Fibroblast of skin of left biceps (primary cell): ENCODE data around the gene DNASE1L3.
"Not testable (repeated sequence)": the region's sequence is repeated elsewhere in the genome, so short reads cannot be mapped to it uniquely, and the experiment has no call there.

ENCODE experiments used
- DNase-seq, 2 experiments: peaks; one replicate each; pipeline ENCODE4 v3.0.0-alpha.2; 2013; ENCODE audit warnings: low read depth in 2 of 2

The DNASE1L3 gene

DNA sequence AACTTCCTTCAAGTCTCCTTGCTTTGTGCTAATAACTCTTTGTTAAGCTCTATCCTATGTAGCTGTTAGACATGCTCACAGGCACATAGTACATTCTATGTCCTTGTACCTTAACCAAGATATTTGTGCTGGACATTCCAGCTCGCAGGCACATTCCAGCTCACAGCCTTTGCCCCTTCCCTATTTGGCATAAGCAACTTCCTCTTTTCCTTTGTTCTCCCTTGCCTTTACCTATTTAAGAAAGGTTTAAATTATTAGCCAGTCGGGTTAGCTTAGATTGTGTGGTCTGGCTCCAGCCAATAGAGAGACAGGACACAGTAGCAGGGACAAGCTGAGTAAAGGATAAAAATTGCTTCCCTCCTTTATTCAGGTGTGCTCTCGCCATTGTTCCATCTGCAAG is 9.3 kb downstream of the DNASE1L3 start:
- not testable (repeated sequence) for DNase-seq

DNA sequence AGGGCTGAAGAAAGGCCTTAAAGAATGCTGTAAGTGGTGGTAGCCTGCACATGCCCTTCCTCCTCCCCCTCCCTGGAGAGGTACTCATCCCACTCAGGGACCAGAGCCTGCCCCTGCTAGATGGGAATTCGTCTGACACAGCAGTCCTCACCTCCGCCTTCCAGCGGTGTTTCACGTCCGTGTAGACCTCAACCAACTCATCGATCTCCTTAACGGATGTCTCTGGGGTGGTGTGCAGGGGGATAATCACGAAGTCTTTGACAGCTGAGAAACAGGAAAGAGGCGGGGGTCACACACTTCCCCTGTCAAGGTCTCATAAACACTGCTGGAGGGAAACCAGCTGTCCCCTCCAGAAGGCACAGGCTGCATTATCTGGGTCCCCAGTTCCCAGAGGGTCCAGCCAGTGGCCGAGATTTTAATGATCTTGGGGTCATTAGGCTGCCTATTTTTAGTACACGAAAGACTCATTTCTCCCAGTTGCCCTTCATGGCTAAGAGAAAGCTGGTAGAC is 9.9 kb downstream of the DNASE1L3 start:
- no peak for DNase-seq

DNA sequence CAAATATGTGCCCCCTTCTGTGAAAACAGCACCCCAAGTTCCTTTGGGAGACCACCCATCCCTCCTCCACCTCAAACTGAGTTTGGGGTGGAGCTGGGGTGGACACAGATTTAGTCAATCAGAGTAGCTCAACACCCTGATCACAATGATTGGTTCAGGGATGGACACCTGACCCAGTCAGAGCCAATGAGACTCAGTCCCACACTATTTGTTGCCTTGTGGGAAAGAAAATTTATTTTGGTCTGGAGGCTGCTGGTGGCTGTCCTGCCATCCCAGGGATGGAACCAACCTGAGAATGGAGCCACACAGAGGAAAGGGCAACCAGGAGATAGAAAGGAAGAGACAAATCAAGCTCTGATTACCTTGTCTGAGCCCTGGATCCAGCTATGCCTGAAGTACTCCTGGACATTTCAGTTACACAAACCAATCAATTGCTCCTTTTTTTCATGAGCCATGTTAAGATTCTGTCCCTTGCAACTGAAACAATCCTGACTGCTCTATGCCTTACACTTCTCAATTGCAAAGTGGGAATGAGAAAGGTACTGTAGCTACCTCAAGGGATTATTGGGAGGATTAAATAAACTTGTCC is 10.6 kb downstream of the DNASE1L3 start:
- DNase-seq: no peak

DNA sequence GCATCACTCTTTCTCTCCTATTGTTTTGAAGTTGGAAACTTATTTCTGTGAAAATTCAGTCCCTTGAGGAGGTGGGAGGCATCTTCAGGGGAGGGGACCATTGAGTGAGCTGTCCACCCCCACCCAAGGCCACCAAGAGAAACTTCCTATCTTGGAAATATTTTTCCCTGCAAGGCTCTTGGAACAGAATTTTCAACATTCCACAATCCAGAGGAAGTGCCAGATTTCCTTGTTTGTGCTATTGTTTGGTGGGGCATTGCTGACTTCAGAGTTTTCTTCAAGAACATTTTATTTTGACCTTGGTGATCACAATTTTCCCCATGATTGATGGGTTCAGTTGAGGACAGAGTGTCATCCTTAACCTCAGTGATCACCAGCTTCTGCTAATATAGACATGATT is 12.0 kb downstream of the DNASE1L3 start:
- DNase-seq: no peak

DNA sequence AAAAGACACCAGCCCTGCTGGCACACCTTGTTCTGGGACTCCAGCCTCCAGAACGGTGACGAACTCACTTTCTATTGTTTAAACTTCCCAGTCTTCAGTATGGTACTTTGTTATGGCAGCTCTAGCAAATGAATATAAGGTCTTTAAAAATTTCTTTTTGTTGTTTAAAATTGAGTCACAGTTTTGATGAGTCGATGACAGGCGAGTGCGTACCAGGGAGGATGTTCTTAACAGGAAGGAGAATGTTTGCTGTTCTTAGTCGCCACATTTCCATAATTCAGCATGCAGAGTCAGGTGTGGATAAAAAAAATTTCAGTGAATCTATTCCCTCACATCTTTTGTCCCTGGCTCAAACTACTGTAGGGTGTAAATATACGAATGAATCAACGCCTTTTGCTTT is 12.4 kb downstream of the DNASE1L3 start:
- no peak for DNase-seq

DNA sequence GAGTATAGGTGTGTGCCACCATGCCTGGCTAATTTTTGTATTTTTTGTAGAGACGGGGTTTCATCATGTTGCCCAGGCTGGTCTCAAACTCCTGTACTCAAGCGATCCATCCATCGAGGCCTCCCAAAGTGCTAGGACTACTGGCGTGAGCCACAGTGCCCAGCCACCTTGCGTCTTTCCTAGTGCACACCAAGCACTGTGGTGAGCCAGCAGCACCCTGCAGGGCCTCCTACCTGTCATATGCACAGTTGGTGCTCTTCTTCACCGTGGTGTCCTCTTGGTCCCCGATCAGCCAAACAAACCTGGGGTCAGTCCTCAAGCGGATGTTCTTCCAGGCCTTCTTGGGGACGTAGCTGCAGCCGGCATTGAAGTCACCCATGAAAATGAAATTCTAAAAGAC is 13.2 kb downstream of the DNASE1L3 start:
- no peak for DNase-seq

DNA sequence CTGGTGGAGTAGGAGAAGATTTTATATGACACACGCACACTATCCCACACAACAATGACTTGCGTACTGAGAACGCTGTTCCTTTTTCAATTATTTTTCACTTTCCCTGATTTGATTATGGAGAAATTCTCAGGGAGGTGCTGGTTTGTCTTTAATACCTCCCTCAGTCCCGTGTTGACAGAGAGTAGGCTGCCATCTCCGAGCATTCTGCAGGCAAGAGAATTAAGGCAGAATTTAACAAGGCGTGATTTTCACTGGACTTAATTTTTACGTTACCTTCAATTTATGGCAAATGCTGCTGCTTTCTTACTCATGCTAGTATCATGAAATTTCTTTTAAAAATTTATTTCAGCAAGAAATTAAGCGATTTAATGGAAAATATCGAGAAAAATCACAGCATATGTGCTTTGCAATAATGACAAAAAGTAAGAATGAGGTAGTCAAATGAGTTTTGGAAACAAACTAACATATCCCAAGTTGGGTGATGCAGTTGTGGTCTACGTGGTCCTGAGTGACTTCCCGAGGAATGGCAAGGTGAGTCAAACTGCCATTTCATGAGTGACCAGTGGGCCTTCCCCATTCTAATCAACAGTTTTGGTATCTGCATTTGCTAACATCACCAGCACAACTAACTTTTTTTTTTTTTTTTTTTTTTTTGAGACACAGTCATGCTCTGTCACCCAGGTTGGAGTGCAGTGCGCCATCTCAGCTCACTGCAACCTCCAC is 16.9 kb downstream of the DNASE1L3 start:
- DNase-seq: no peak

DNA sequence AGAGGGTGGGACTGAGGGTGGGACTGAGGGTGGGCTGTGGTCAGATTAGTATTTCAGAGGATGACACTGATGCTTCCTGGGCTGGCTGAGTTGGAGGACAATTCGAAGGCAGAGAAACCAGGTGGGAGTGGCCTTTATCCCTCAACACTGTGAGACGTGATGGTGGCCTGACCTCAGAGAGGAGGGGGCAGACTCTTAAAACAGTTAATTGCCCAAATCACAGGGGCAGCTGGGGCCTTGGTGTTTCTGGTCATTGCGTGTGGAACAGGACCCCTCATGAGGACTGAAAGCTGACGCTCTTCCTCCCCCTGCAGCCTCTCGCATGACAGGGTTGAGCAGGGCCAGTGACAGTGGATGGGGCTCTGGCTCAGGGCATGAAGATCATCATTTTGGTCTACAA is 18.7 kb downstream of the DNASE1L3 start:
- DNase-seq: no peak

DNA sequence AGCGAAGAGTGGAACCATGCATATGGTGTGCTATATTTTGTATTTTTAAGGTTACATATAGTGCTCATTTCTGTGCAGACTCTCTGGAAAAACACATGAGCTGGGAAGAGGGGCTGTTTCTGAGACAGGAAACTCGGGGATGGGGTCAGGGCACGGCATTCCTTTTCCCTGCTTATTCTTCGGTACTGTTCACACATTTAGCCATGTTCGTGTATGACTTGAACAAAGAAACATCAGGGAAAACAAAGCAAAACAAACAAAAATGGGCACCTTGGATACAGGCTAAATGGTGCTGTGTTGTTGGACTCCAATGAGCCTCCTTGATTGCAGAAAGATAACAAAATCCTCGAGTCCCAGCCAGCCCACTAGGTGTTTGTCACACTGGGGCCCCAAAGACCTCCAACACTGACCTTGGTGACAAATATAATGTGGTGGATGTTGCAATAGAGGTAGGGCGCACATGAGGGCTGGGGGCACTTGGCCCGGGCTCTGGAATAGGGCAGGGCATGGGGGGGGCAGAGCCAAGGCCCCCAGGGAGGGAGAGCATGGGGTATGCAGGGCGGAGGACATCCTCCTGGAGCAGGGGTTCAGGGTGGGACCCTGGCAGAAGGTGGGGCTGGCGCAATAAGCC is 19.3 kb downstream of the DNASE1L3 start:
- no peak for DNase-seq

DNA sequence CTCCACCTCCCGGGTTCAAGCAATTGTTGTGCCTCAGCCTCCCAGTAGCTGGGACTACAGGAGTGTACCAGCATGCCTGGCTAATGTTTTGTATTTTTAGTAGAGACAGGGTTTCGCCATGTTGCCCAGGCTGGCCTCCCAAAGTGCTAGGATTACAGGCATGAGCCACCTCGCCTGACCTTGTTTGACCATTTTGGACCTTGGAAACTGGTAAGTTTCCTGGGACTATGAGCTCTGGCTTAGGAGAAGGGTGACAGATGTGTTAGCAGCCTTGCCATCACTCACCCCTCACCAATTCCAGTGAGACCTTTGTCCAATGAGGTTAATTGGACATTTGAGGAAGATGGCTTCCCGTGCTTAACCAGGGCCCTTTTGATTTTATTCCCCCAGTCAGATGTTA is 19.9 kb downstream of the DNASE1L3 start:
- DNase-seq: no peak

DNA sequence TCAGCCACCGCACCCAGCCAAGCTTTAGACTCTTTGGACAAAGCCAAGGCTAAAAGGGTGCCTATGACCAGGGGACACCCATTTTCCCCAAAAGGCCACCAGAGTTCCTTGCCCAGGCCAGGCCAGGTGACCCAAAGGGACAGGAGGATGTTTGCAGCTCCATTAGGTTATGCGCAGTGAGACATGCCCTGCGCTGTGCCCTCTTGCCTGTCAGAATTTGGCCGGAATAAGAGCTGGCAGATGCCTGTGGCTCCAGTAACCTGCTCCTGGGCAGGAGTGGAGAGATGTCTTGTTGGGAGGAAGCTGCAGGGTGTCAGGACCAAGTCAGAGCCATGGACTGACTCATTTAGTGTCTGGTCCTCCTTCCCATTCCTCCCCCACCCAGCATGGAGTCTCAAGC is 20.5 kb downstream of the DNASE1L3 start:
- no peak for DNase-seq

DNA sequence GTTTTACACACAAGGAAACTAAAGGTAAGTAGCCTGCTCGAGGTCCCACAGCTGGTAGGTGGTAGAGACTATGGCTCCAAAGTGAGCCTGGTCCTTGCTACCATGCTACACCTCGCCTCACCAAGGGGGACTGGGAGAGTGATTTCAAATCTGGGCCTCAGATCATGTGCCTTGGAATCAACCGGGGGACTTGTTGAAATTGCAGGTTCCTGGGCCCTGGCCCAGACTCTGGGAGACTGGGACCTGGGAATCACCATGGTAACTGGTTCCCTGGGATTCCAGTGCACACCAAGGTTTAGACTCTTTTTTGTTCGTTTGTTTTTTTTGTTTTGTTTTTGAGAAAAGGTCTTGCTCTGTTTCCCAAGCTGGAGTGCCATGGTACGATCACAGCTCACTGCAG is 21.1 kb downstream of the DNASE1L3 start:
- DNase-seq: no peak

DNA sequence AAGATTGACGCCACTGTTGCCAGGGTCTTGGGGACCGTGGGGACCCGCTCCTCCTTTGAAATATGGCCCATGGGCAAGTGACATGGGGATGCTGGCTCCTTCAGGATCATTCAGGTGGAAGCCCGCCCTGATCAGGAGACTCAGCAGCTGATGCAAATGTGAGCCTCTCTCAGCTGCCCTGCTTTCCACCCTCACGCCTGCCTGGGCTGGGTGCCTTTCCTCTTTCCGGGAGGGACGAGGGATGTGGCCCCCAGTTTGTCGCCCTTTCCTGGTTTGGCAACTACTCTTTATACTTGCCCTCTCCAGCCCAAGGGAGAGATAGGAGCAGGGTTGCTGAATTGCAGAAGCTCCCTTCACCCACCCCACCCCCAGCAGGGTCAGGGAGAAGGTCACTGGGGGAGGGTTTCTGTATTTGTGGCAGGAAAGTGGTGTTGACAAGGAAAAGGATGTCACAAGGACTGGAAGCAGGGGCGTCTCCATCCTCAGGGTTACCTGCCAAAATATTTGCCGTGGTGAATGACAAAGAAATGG is 21.8 kb downstream of the DNASE1L3 start:
- DNase-seq: no peak

DNA sequence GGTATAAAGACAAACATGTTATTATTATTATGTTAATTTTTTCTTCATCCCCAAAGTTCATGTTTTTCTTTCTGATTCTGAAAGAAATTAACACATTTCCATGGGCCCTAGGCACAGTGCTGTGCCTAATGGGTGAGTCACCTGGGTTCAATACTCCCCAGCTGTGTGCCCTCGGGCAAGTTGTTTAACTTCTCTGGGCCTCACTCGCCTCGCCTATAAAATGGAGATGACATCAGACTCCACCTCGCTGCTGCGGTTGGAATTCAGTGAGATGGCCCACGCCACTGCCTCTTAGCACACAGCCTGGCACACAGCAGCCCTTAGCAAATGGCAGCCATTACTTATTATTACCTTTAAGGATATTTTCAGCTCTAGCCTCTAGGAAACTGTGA is 22.6 kb downstream of the DNASE1L3 start:
- DNase-seq: no peak

DNA sequence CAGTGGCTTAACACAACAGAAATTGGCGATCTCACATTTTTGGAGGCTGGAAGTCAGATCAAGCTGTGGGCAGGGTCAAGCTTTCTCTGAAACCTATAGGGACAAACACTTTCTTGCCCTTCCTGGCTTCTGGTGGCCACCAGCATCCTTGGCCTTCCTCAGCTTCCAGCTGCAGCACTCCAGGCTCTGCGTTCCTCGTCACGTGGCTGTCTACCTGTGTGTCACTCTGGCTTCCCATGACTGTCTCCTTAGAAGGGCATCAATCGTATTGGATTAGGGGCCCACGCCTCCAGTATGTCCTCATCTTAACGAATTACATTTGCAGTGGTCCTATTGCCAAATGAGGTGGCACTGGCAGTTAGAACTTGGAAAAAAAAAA is 25.8 kb downstream of the DNASE1L3 start:
- no peak for DNase-seq

DNA sequence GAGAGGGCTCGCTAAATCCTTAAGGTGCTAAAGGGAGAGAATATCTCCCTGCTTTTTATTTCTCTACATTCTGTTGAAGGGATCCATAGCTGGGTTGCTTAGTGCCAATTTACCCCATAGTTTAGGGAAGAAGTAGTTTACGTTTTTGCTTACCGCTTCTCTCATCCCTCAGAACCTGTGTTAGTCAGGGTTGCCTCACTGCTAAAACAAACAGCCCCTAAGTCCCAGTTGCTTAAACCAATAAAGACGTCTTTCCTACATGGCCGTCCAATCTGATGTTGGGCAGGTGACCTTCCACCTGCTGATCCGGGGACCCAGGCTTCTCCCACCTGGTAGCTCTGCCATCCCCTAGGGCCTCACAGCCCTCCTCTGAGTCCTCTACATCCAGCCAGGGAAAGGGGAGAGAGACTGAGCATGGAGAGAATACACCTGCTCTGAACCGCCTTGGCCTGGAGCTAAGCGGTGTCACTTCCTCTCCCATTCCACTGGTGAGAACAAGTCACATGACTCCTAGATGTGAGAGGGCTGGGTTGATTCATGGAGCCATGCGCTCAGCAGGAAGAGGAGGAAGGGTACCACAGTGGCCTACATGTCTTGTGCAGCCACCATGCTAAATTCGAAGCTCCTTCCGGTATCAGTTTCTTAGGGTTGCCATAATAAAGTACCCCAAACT is 26.3 kb downstream of the DNASE1L3 start:
- DNase-seq: no peak

DNA sequence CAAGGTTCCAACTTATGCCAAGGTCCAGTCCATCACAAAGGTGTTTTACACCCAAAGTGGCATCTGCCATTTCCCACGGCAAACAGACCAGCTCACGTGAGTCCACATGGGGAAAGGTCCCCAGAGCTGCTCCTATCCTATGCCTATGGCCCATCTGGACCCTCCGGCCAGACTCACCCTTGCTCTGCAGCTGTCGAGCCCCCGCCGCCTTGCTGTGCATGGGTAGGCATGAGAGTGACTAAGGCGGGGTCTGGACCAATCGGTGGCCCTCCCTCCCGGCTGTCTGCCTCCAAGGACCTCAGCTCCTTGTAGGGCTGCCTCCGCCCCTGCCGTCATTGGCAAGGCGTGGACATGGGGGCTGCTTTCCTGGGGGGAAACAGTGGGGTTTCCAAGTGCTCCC is 26.9 kb downstream of the DNASE1L3 start:
- DNase-seq: no peak

DNA sequence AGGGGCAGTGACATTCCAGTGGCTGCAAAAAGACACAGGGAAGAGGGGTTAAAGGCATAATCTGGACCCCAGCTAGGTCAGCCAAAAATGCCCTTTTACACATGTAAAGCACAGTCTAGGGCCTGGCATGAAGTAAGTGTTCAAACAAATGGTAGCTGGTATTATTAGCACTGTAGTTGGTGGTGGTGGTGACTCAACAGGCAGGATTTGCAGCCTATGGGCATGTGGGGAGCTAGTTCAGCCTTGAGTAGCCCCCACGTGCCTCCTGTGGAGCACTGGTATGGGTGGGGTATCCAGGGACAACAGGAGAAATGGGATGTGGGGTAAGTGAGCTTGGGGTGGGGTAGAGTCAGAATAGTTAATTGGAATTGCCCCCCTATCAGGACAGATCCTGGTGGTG is 27.6 kb downstream of the DNASE1L3 start:
- no peak for DNase-seq

DNA sequence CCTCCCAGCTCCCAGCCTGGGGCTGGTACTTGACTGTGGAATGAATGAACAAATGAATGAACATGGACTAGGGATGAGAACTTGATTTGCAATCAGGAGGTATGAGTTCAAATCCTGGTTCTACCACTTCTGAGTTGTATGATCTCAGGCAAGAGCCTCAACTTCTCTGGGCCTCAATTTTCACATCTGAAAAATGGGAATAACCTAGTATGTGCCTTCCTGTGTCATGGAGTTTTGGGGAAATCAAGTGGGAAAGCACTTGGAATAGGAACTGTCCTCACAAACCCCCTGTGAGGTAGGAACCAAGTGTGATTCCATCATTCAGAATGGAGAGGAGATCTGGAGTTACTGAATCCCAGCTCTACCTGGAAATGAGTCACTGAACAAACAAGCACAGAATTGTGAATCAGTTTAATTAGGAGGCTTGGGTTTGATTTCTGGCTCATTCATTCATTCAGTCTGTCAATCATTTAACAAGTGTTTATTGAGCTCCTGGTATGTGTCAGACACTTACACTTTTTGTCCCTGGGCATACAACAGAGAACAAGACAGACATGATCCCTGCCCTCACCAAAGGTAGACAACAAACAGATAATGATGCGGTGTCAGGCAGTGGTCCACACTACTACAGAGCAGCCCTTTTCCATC is 29.7 kb downstream of the DNASE1L3 start:
- DNase-seq: no peak

DNA sequence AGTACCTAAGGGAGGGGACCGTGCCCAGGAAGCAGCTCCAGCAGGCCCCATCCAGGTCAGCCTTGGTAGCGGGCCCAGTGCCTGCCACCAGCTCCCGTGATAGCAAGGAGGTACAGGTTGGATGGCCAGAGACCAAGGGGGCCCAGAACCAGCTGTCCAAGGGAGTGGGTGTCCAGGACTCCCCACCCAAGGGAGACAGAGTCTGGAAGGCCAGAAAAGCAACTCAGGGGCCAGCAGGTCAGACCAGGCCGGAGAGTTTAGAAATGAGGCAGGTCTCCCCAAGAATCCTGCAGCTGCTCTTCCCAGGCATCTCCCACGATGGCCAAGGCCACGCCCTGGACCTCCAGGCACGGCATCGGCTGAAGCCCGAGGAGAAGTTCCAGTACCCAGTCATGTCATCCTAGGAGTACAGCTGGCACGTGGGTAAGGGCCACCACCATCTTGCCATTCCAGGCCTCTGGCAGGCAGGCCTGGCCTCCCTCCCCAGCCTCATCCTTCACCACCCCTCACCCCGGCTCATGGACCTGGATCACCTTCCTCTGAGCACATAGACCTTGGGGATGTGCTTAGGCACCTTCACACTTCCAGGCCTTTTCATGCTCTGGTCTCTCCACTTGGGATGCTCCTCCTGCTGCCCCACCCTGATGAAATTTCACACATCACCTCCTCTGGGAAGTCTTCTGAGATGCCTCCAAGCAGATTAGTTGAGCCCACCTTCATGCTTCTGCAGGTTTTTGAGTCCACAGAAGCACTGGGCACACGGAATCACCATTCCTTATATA is 30.5 kb downstream of the DNASE1L3 start:
- DNase-seq: no peak
